Sciatic nerve (tissue), 2 donors: ENCODE data around the gene ALDH1B1. TPM values are rescaled to one million over a fixed set of nuclear protein-coding genes. Genes with fewer than 3 reads are reported as not detected.
A peak's percentile ranks its signal among the peaks of the same experiment; 100 is the strongest.
"Not testable (repeated sequence)": the region's sequence is repeated elsewhere in the genome, so short reads cannot be mapped to it uniquely, and the experiment has no call there.

Source experiments
- ATAC-seq: fragments of 200-7000 bp; cut with Tn5 transposase; one replicate; pipeline ENCODE4 v1.9.1; 2020; ENCODE audit warnings: mild to moderate bottlenecking, moderate library complexity
- DNase-seq: peaks from one replicate; pipeline ENCODE4 v3.0.0-alpha.2; 2020; ENCODE audit warnings: low spot score
- intact Hi-C: fragments of 100-400 bp; cut with DNase I; formaldehyde crosslinking; loops from one replicate; pipeline ENCODE4 v1.14.2; 2022
- total RNA-seq: library from RNA; stranded (reverse); fragmentation: NEBNext Ultra II Directional; extraction: Animal tissue kit (Norgen Biotek cat#: 25700); gene quantifications from one replicate; pipeline ENCODE4 v1.2.1, GENCODE V29; 2021
- donor health status: DM: no; HTN: no; CAD: no.
- donor health status: DM: no; HTN: no; CAD: no.

The ALDH1B1 gene
- total RNA-seq, 1 donor from 2014 or later: 9.3 TPM

- intact Hi-C loops: no loop called here
- ATAC-seq: peak; percentile 62
- no peak for DNase-seq
Measured at GRCh38 chr9:38380872-38381534, 11.5 kb upstream of the ALDH1B1 start.

- intact Hi-C loops: no loop called here
- ATAC-seq (no peak), DNase-seq (no peak)
Measured at GRCh38 chr9:38382141-38382540, 10.4 kb upstream of the ALDH1B1 start.

DNA sequence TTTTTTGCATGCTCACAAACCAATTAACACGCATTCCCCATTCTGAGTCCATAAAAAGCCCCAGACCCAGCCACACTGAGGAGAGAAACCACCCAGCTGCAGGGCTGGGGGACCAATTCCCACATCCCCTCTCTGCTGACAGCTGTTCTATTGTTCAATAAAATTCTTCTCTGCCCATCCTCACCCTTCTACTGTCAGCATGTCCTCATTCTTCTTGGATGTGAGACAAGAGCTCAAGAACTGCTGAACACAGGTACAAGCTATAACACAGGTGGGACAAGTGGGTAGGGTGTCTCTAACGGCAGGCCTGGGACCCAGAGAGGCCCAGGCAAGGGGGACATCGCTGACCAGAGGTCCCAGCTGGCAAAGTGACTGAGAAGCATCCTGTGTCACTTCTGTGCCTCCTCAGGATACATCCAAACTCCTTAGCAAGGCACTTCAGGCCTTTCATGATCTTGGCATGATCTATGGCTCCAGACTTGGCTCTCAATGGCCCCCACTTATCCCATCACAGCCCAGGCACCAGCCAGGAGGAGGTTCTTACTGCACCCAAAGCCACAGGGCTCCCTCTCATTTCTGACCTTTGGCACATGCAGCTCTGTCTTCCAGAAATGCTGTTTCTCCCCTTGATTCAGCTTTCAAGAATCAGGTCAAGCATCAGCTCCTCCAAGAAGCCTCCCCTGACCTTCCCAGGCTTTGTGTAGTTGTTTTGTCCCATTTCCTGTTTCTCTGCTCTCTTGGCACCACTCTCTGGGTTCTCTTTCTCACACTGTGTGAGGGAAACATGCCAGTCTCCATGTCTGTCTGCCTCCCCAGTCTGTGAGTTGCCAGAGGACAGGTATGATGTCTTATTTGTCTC is 7.3 kb upstream of the ALDH1B1 start:
- ATAC-seq: no peak
- DNase-seq: no peak
- intact Hi-C loops: no loop called here

- ATAC-seq: no peak
- DNase-seq: no peak
- intact Hi-C loops: no loop called here
Measured at GRCh38 chr9:38385896-38386295, 6.6 kb upstream of the ALDH1B1 start.

- DNase-seq (no peak), ATAC-seq (no peak)
- intact Hi-C loops: no loop called here
Measured at GRCh38 chr9:38386319-38386895, 6.1 kb upstream of the ALDH1B1 start.

DNA sequence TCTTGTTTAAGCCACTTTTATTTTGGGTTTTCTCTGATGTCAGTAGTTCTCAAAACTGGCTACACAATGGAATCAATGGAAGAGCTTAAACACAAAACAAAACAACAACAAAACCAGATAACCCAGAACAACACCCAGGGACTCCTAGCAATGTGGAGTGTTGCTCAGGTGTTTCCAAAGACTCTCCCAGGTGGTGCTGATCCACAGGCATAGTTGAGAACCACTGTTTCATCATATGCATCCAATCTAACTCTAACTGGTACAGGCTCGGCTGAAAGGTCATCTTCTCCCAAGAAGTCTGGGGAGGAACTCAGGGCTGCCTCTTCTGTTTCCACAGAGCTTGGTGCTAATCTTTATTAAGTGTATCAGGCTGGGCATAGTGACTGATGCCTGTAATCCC is 5.4 kb upstream of the ALDH1B1 start:
- ATAC-seq (no peak), DNase-seq (no peak)
- intact Hi-C loops: no loop called here

- no peak for ATAC-seq
- intact Hi-C loops: no loop called here
- no peak for DNase-seq
Measured at GRCh38 chr9:38387751-38388150, 4.8 kb upstream of the ALDH1B1 start.

GRCh38 chr9:38388283-38389223 is 3.9 kb upstream of the ALDH1B1 start:
- ATAC-seq: peak; percentile 45
- DNase-seq: no peak
- intact Hi-C loops: no loop called here

- ATAC-seq (peak; percentile 2), DNase-seq (no peak)
- intact Hi-C loops: no loop called here
Measured at GRCh38 chr9:38389313-38389712, 3.2 kb upstream of the ALDH1B1 start.

DNA sequence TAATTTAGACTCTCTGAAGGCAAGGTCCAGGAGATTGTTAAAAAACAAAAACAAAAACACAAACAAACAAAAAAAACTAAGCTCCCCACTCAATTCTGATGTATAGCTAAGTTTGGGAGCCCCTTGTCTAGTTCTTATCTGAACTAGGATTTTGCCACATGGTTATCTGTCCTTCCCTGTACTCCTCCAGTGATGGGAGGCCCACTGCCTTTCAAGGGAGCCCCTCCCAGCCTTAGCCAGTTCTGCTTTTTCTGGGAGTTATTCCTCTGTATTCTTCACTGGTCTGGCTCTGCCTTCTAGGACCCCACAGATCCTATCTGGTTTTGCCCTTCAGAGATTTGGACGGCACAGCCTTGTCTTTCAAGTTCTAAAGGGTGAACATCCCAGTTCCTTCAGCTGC is 2.1 kb upstream of the ALDH1B1 start:
- ATAC-seq (no peak), DNase-seq (no peak)
- intact Hi-C loops: no loop called here

- DNase-seq (no peak), ATAC-seq (no peak)
- intact Hi-C loops: no loop called here
Measured at GRCh38 chr9:38390851-38391250, 1.7 kb upstream of the ALDH1B1 start.

- ATAC-seq: no peak
- no peak for DNase-seq
- intact Hi-C loops: no loop called here
Measured at GRCh38 chr9:38391278-38392118, 1.0 kb upstream of the ALDH1B1 start.

- intact Hi-C loops: no loop called here
- ATAC-seq (no peak), DNase-seq (no peak)
Measured at GRCh38 chr9:38393128-38393796, 760 bp downstream of the ALDH1B1 start.

DNA sequence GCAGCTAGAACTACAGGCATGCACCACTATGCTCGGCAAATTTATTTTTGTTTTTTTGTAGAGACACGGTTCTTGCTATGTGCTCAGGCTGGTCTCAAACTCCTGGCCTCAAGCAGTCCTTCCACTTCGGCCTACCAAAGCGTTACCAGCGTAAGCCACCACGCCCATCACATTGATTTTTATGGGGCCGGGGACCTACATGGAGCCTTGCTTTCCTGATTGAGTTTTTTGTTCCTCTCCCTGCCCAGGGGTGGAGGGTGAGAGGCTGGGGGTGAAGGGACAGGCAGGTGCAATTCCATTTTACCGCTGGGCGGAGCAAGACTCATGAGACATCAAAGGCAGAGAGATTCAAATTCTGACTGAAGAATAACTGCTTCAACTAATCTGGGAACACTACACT is 1.9 kb downstream of the ALDH1B1 start:
- intact Hi-C loops: no loop called here

GRCh38 chr9:38395653-38396370 is 3.3 kb downstream of the ALDH1B1 start:
- DNase-seq: no peak
- no peak for ATAC-seq
- intact Hi-C loops: no loop called here

More for the DNA sequence above, 1.9 kb downstream of the ALDH1B1 start:
- ATAC-seq (no peak), DNase-seq (no peak)

DNA sequence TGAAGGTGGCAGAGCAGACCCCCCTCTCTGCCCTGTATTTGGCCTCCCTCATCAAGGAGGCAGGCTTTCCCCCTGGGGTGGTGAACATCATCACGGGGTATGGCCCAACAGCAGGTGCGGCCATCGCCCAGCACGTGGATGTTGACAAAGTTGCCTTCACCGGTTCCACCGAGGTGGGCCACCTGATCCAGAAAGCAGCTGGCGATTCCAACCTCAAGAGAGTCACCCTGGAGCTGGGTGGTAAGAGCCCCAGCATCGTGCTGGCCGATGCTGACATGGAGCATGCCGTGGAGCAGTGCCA is 3.8 kb downstream of the ALDH1B1 start:
- ATAC-seq: no peak

GRCh38 chr9:38399191-38399590 is 6.7 kb downstream of the ALDH1B1 start:
- DNase-seq, intact Hi-C loops, ATAC-seq: not testable (repeated sequence)

More for the DNA sequence above, 3.8 kb downstream of the ALDH1B1 start:
- no peak for DNase-seq
- intact Hi-C loops: no loop called here
